GM19099 (cell line): Measurements from ENCODE around the gene CD63.

Source experiments
- POLR2A ChIP-seq: IDR thresholded peaks from 3 replicates; pipeline ENCODE4 v1.6.1; 2011; ENCODE audit warnings: low read depth; ENCODE audit not compliant: insufficient read length; ENCODE audit errors: extremely low read depth

CD63 gene

DNA sequence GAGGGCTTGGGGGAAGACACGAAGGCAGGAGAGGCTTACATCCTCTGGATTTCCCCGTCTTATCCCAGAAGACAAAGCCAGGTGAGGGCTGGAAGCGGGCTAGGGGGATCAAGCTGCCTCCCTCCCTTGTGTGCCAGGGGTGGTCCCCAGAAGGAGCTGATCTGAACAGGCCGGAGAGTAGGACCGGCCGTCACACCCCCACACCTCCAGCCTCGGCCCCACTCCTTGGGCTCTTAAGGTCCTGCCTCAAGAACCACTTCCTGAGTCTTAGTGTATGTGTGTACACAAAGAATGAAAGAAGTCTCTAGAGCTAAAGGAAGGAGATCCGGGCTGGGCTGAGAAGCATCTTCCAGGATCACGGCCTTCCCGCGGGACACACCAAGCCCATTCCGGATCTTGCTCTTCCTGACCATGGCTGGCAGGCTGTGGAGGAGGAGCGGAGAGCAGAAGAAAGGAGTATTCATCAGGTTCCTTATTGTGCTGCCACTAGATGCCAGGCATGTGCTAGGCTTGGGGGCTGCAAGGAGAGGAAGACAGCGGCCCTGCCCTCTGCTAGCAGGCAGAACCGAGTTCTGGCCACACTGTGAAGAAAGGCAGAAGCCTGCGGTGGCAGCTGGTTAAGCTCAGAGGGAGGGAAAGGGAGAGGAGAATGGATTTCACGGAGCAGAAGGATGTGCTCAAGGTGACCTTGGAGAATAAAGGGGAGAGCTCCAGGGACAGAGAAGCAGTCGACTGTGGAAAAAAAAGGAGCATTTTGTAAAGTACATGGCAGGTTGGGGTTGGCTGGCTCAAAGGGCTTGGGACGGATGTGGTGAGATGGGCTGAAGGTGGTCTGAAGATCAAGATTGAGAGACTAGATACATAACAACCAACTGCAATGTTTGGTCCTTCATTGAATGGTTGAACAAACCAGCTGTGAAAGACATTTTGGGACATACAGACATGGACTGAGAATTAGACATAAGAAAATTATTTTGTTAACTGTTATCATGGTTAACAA is 1.3 kb upstream of the CD63 start:
- no peak for TF ChIP-seq POLR2A

DNA sequence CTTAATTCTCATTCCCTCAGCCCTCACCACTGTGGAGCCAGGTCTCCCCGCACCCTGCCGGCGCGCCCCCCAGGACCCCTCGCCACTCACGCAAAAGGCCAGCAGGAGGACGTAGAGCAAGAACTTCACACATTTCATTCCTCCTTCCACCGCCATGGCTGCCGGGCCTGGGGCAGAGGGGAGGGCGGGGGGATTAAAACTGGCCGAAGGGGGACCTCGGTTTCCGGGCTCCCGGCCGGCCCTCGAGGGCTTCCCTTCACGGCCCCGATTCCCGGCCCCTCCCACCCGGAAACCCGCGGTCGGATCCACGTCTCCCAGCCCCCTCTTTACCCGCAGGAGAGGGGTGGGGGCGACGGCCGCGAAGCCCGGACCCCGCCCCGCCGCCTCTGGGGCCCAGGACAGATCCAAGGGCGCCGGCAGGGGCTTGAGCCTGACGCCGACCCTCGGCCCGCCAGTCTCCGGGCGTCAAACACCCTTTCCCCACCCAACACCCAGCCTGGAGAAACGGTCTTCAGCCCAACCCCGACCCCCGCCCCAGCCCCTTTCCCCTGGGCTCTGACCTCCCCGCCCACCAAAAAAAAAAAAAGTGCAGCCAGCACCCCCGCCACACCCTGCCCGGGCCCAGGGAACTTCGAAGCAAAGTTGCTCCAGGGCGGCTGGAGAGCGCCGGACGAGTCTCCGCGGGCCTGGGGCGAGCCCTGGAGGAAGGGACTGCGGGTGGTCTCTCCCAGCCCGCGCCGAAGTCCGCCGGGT is 447 bp downstream of the CD63 start:
- TF ChIP-seq POLR2A: no peak

DNA sequence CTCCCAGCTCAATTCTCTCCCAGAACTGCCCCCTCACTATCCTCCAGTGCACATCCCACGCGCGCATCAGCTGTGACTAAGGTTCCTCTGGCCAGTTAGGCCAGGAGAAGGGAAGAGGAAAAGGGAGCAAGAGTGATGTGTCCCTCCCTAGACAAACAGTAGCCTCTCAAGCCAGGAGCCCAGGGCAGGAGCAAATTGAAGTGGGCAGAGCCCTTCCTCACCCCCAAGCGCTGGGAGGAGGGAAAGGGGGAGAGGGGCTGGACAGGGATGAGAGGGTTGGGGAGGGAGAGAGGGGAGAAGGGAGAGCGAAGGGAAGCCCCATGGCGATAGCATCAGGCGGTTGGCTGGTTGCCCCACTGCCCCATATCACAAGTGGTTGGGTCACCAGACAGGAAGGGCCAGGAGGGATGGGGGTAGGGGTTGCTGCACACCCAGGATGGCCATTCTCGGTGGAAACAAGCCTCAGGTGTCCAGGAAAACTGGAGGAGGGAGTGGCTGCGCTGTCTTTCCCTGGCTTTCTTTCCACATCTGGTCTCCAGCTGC is 1.1 kb downstream of the CD63 start:
- TF ChIP-seq POLR2A: no peak

DNA sequence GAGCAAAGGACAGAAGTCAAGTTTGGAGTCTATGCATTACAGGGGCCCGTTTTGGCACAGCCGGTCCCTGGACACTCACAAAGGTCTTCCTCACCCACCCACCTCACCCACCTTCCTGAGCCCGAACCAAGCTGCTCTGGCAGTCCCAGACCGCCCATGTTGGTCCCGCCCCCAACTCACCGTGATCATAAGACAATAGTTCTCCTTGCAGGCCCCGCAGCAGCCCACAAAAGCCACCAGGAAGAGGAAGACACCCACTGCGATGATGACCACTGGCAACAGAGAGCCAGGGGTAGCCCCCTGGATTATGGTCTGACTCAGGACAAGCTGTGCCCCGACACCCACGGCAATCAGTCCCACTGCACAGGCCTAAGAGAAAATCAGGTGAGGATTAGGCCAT is 1.8 kb downstream of the CD63 start:
- TF ChIP-seq POLR2A: no peak

DNA sequence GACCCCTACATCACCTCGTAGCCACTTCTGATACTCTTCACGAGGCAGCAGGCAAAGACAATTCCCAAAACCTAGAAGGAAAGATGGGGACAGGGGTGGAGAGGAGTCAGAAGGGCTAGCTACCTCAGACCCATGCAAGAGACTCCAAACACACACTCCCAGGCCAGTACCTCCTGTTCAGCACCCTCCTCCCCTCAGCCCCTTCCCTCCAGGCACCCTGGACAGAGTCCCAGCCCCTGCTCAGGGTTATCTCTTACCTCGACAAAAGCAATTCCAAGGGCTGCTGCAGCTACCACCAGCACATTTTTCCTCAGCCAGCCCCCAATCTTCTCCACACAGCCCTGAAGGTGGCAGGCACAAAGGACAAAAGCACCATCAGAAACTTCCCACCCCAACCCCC is 3.3 kb downstream of the CD63 start:
- no peak for TF ChIP-seq POLR2A

DNA sequence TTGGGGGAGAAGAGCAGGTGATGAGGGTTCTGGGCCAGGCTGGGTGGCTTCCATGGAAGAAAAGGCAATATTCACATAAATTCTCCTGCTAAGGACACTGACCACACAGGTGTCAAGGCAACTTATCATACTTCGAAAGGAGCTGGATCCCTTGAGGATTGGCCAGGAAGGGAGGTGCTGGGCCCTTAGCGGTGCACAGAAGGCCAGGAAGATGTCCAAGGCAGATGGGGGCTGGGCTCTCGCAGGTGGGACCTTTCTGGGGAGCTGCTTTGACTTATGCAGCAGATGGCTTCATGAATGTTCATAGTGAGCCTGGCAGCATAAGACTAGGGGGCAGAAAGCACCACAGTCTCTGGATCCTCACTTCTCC is 3.9 kb downstream of the CD63 start:
- TF ChIP-seq POLR2A: no peak

DNA sequence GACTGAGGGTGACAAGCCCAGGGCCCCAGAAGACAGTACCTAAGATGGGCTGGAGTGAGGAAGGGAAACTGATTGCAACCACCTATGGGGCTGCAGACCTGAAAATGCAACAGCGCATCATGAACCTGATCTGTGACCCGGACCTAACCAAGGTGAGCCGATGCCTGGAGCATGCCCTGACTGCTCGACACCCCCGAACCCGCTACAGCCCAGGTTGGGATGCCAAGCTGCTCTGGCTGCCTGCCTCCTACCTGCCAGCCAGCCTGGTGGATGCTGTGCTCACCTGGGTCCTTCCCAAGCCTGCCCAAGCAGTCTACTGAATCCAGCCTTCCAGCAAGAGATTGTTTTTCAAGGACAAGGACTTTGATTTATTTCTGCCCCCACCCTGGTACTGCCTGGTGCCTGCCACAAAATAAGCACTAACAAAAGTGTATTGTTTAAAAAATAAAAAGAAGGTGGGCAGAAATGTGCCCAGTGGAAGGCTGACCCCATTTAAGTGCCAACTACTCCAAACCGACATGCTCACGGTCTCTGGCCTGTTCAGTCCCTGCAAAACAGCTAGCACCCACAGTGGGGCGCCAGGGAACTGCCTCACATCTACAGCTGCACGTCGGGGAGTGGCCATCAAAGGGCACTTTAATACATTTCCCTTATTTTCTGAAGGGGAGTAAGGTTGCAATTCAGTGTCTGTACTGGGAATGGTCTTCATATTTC is 4.4 kb downstream of the CD63 start:
- no peak for TF ChIP-seq POLR2A

DNA sequence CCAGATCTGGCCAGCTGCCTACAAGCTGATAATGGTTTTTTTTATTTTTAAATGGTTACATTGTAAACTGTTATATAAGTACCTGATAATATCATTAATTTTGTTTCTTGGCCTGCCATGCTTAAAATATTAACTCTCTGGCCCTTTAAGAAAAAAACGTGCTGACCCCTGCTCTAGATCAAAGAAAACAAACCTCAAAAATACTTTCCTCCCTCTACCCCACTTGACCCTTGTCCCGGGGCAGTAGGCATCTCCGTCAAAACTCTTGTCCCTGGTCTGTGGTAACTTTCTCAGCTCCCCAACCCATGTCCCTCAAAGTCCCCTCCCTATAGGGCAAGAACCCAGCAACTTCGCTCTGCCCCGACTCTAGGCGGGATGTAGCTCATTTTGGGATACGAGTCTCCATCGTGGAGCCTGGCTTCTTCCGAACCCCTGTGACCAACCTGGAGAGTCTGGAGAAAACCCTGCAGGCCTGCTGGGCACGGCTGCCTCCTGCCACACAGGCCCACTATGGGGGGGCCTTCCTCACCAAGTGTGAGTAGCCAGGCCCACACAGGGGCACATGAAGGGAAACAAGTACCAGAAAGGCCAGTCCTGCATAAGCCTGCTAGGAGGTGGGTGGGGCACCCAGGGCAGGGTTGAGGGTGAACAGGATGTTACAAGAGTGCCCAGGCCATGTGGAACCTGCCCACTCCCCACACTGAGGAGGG is 5.1 kb downstream of the CD63 start:
- TF ChIP-seq POLR2A: no peak

DNA sequence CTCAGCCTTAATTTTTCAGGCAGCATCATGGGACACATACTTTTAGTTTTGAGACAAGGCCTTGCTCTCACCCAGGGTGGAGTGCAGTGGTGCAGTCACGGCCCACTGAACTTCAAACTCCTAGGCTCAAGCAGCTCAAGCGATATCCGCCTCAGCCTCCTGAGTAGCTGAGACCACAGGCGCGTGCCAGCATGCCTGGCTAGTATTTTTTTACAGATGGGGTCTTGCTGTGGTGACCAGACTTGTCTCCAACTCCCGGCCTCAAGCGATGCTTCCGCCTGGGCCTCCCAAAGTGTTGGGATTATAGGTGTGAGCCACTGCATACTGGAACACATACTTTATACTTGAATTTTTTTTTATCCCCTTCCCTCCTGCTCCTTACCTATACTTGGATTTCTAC is 5.9 kb downstream of the CD63 start:
- TF ChIP-seq POLR2A: no peak

DNA sequence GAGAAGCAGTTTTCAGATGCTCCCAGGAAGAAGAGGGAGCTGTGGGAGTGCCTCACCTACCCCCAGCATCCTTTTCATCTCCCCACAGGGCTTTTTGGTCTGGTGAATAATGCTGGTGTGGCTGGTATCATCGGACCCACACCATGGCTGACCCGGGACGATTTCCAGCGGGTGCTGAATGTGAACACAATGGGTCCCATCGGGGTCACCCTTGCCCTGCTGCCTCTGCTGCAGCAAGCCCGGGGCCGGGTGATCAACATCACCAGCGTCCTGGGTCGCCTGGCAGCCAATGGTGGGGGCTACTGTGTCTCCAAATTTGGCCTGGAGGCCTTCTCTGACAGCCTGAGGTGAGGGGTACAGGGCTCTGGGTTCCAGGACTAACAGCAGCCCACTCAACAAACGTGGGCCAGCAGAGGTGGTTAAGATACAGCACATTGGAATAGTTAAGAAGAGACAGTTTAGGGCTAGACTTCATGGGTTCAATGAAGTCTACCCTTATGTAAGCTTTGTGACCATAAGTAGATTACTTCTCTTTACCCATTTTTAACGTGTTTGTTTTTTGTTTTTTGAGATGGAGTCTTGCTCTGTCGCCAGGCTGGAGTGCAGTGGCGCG is 7.1 kb downstream of the CD63 start:
- no peak for TF ChIP-seq POLR2A

DNA sequence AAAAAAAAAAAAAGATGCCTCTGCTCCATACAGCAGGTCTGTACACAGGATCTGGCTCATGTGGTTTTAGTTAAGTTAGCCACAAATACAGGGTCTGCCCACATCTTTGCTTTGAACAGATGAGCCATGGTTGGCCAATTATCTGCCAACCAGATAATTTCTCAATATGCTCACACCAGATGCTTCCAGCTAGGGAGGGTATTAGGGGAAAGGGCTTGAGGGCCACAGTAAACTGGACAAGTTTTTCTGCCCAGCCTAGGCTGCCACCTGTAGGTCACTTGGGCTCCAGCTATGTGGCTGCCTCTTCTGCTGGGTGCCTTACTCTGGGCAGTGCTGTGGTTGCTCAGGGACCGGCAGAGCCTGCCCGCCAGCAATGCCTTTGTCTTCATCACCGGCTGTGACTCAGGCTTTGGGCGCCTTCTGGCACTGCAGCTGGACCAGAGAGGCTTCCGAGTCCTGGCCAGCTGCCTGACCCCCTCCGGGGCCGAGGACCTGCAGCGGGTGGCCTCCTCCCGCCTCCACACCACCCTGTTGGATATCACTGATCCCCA is 7.8 kb downstream of the CD63 start:
- TF ChIP-seq POLR2A: no peak

DNA sequence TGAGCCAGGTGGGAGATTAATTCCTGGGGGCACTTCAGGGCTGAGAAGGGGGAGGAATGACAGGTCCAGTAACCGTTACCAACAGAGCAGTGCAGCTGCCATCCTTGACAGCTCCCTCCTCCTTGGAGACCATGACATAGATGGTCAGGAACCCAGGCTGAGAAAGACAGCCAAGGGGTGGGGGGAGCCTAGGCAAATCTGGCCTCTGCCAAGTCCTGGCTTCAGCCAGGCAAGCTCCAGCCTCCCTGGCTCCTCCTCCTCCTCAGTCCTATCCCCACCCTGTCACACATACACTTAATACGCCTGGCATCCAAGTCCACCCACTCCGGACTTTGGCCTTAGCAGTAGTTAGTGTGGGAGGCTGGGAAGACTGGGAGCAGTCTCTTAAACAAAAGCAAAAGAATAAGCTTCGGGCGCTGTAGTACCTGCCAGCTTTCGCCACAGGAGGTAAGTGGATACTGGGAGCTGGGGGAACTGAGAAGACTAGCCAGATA is 8.7 kb downstream of the CD63 start, which contains the start of gene RDH5:
Gene RDH5, plus strand, starts transcription at position 323 of the 494 bp plus-strand sequence. CDS start 792 bp downstream, outside the sequence.
- TF ChIP-seq POLR2A: no peak

DNA sequence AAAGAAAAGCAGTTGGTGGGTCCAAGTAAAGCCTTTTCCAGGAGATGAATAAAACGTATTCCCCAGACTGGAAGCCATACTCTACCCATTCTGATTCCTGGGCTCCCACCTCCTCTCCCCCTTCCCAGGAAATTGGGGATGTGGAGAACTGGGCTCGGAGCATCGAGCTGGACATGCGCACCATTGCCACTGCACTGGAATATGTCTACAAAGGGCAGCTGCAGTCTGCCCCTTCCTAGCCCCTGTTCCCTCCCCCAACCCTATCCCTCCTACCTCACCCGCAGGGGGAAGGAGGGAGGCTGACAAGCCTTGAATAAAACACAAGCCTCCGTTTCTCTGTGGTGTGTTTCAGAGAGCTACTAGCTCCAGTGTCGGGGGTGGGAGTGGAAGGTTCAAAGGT is 9.4 kb downstream of the CD63 start:
- TF ChIP-seq POLR2A: no peak
